NT2/D1 (cell line): ENCODE measurements around the gene TOM1L2.

ENCODE experiments used
- SUZ12 ChIP-seq: IDR thresholded peaks from 2 replicates; pipeline ENCODE4 v1.6.1; 2011; ENCODE audit not compliant: insufficient read length, insufficient read depth; ENCODE audit errors: extremely low read depth
- YY1 ChIP-seq: IDR thresholded peaks from 2 replicates; pipeline ENCODE4 v1.6.1; 2011; ENCODE audit not compliant: insufficient read length, insufficient read depth
- ZNF274 ChIP-seq: IDR thresholded peaks from 2 replicates; pipeline ENCODE4 v1.6.1; 2011; ENCODE audit warnings: mild to moderate bottlenecking, low read depth, low read length

- TF ChIP-seq ZNF274, result no peak
- no peak for TF ChIP-seq SUZ12
- TF ChIP-seq YY1, result no peak
These were observed 4.9 kb upstream of the TOM1L2 start for GRCh38 chr17:17976931-17977570.
